SK-N-SH (cell line): Measurements from ENCODE around the gene MYORG.

ENCODE experiments used
- EZH2phosphoT487 ChIP-seq: fragments of 200-600 bp; sonication (generic); IDR thresholded peaks from 2 replicates; pipeline ENCODE4 v1.6.1; 2017; ENCODE audit warnings: low read depth, mixed run types, mild to moderate bottlenecking, antibody characterized with exemption, moderate library complexity, borderline replicate concordance
- MXI1 ChIP-seq: IDR thresholded peaks from 2 replicates; pipeline ENCODE4 v1.6.1; 2012; ENCODE audit warnings: mild to moderate bottlenecking, low read depth, low read length, improper control_type of control experiment
- NRF1 ChIP-seq: IDR thresholded peaks from 2 replicates; pipeline ENCODE4 v1.6.1; 2012; ENCODE audit warnings: low read depth, mild to moderate bottlenecking, low read length
- RCOR1 ChIP-seq: fragments of 150-350 bp; IDR thresholded peaks from 2 replicates; pipeline ENCODE4 v1.6.1; 2017; ENCODE audit warnings: antibody characterized with exemption, low read length
- RFX5 ChIP-seq: IDR thresholded peaks from 2 replicates; pipeline ENCODE4 v1.6.1; 2012; ENCODE audit warnings: mild to moderate bottlenecking, improper control_type of control experiment, low read length
- TAF1 ChIP-seq: IDR thresholded peaks from 2 replicates; pipeline ENCODE4 v1.6.1; 2012; ENCODE audit warnings: low read depth, mild to moderate bottlenecking, low read length, moderate library complexity, borderline replicate concordance
- TF ChIP-seq, protein P1 (sequence below): fragments of 200-600 bp; sonication (generic); IDR thresholded peaks from 2 replicates; pipeline ENCODE4 v1.6.1; 2017; ENCODE audit warnings: antibody characterized with exemption, mild to moderate bottlenecking, moderate library complexity
- TF ChIP-seq, protein P2 (sequence below): fragments of 150-350 bp; IDR thresholded peaks from 2 replicates; pipeline ENCODE4 v1.6.1; 2017; ENCODE audit warnings: antibody characterized with exemption, low read length, low read depth, borderline replicate concordance

- TF ChIP-seq, protein P1, sequence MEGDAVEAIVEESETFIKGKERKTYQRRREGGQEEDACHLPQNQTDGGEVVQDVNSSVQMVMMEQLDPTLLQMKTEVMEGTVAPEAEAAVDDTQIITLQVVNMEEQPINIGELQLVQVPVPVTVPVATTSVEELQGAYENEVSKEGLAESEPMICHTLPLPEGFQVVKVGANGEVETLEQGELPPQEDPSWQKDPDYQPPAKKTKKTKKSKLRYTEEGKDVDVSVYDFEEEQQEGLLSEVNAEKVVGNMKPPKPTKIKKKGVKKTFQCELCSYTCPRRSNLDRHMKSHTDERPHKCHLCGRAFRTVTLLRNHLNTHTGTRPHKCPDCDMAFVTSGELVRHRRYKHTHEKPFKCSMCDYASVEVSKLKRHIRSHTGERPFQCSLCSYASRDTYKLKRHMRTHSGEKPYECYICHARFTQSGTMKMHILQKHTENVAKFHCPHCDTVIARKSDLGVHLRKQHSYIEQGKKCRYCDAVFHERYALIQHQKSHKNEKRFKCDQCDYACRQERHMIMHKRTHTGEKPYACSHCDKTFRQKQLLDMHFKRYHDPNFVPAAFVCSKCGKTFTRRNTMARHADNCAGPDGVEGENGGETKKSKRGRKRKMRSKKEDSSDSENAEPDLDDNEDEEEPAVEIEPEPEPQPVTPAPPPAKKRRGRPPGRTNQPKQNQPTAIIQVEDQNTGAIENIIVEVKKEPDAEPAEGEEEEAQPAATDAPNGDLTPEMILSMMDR, result no peak
- TF ChIP-seq RCOR1 (no peak), MXI1 (no peak), EZH2phosphoT487 (no peak), NRF1 (no peak), RFX5 (no peak), TAF1 (no peak)
- TF ChIP-seq, protein P2, sequence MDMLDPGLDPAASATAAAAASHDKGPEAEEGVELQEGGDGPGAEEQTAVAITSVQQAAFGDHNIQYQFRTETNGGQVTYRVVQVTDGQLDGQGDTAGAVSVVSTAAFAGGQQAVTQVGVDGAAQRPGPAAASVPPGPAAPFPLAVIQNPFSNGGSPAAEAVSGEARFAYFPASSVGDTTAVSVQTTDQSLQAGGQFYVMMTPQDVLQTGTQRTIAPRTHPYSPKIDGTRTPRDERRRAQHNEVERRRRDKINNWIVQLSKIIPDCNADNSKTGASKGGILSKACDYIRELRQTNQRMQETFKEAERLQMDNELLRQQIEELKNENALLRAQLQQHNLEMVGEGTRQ, result no peak
Observed at GRCh38 chr9:34400275-34400674, 23.6 kb upstream of the MYORG start.
